ENCODE results near the gene UPK1B.
"Not testable (repeated sequence)": the region's sequence is repeated elsewhere in the genome, so short reads cannot be mapped to it uniquely, and the experiment has no call there.

Gene UPK1B

GRCh38 chr3:119240101-119240590 is 66.7 kb downstream of the UPK1B start:
- peaks cover 22% of the 10 kb centered on the region for H3K4me1 Mint-ChIP-seq (ENCODE audit: low read depth)
- intact Hi-C loops (cut with micrococcal nuclease) = loop anchor here (5.0 kb wide), 1 partner anchor 93 kb away; the partner anchor contains the start of gene TEX55
- H3K9me3 Mint-ChIP-seq = no peaks in the 10 kb centered on the region
- H3K4me3 Mint-ChIP-seq = peak overlapping the region; percentile 83
- peaks cover 14% of the 10 kb centered on the region for H3K36me3 Mint-ChIP-seq (ENCODE audit: low read depth)
- no peaks in the 10 kb centered on the region for H3K27me3 Mint-ChIP-seq
- H3K27ac Mint-ChIP-seq = peak overlapping the region; percentile 87

- intact Hi-C loops (cut with micrococcal nuclease) = loop anchor here (5.0 kb wide), 1 partner anchor 94 kb away; the partner anchor contains the start of gene TEX55
- Mint-ChIP-seq H3K27me3 (no peaks in the 10 kb centered on the region), H3K4me1 (ENCODE audit: low read depth) (peaks cover 26% of the 10 kb centered on the region), H3K36me3 (ENCODE audit: low read depth) (peaks cover 7% of the 10 kb centered on the region), H3K9me3 (no peaks in the 10 kb centered on the region), H3K27ac (peak within 1 kb of the TSS; percentile 87), H3K4me3 (peak within 1 kb of the TSS; percentile 83)
These were observed 67.4 kb downstream of the UPK1B start, which contains the start of gene B4GALT4 for GRCh38 chr3:119240591-119241434. B4GALT4 (minus strand) TSS chr3:119240878; CDS start chr3:119230099, 10,779 bp downstream.

GRCh38 chr3:119242387-119243057 is 69.1 kb downstream of the UPK1B start:
- H3K4me1 Mint-ChIP-seq (ENCODE audit: low read depth) = peaks cover 18% of the 10 kb centered on the region
- intact Hi-C loops (cut with micrococcal nuclease) = loop anchor here (5.0 kb wide), 1 partner anchor 95 kb away; the partner anchor contains the start of gene TEX55
- H3K9me3 Mint-ChIP-seq; H3K27me3 Mint-ChIP-seq; H3K36me3 Mint-ChIP-seq (ENCODE audit: low read depth); H3K27ac Mint-ChIP-seq; H3K4me3 Mint-ChIP-seq: not testable (repeated sequence)

GRCh38 chr3:119243058-119243529 is 69.7 kb downstream of the UPK1B start:
- intact Hi-C loops (cut with micrococcal nuclease) = loop anchor here (5.0 kb wide), 1 partner anchor 96 kb away; the partner anchor contains the start of gene TEX55
- not testable (repeated sequence) for H3K4me3 Mint-ChIP-seq; H3K27me3 Mint-ChIP-seq; H3K27ac Mint-ChIP-seq; H3K36me3 Mint-ChIP-seq (ENCODE audit: low read depth)
- Mint-ChIP-seq H3K9me3 (peaks cover 10% of the 10 kb centered on the region), H3K4me1 (ENCODE audit: low read depth) (peaks cover 18% of the 10 kb centered on the region)

- H3K27me3 Mint-ChIP-seq = no peaks in the 10 kb centered on the region
- peaks cover 16% of the 10 kb centered on the region for H3K9me3 Mint-ChIP-seq
- peaks cover 5% of the 10 kb centered on the region for H3K36me3 Mint-ChIP-seq (ENCODE audit: low read depth)
- no peak overlapping the region for H3K4me3 Mint-ChIP-seq
- H3K27ac Mint-ChIP-seq = no peak overlapping the region
- peaks cover 18% of the 10 kb centered on the region for H3K4me1 Mint-ChIP-seq (ENCODE audit: low read depth)
- intact Hi-C loops (cut with micrococcal nuclease) = loop anchor here (5.0 kb wide), 1 partner anchor 96 kb away; the partner anchor contains the start of gene TEX55
These were observed 70.3 kb downstream of the UPK1B start for GRCh38 chr3:119243712-119244111.

GRCh38 chr3:119245778-119246177 is 72.4 kb downstream of the UPK1B start:
- peaks cover 29% of the 10 kb centered on the region for H3K9me3 Mint-ChIP-seq
- peaks cover 5% of the 10 kb centered on the region for H3K36me3 Mint-ChIP-seq (ENCODE audit: low read depth)
- no peak overlapping the region for H3K27ac Mint-ChIP-seq
- H3K27me3 Mint-ChIP-seq = peaks cover 1% of the 10 kb centered on the region
- H3K4me3 Mint-ChIP-seq = no peak overlapping the region
- H3K4me1 Mint-ChIP-seq (ENCODE audit: low read depth) = peaks cover 9% of the 10 kb centered on the region
- intact Hi-C loops (cut with micrococcal nuclease) = no loop called here
